ENCODE data around the gene TSPEAR. TPM values are rescaled to one million over a fixed set of nuclear protein-coding genes. Genes with fewer than 3 reads are reported as not detected.

TSPEAR gene
- total RNA-seq, 1 donor from 2014 or later, result not detected

DNA sequence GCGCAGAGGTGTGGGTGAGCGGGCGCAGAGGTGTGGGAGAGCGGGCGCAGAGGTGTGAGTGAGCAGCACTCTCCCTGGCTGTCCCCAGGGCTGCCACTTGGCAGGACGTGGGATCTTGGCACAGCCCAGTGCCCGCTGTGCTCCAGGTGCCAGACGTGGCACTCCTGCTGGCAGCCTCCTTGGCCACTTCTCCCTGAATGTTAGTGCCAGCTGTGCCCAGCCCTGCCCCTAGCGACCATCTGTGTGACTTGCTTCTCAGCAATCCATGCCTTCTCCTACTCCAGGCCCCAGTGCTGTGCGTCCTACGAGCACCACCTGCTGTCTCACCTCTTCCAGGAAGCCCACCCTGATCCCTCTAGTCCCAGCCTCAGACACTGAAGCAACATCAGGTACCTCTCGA is 201.8 kb downstream of the TSPEAR start:
- TF ChIP-seq, protein P1, sequence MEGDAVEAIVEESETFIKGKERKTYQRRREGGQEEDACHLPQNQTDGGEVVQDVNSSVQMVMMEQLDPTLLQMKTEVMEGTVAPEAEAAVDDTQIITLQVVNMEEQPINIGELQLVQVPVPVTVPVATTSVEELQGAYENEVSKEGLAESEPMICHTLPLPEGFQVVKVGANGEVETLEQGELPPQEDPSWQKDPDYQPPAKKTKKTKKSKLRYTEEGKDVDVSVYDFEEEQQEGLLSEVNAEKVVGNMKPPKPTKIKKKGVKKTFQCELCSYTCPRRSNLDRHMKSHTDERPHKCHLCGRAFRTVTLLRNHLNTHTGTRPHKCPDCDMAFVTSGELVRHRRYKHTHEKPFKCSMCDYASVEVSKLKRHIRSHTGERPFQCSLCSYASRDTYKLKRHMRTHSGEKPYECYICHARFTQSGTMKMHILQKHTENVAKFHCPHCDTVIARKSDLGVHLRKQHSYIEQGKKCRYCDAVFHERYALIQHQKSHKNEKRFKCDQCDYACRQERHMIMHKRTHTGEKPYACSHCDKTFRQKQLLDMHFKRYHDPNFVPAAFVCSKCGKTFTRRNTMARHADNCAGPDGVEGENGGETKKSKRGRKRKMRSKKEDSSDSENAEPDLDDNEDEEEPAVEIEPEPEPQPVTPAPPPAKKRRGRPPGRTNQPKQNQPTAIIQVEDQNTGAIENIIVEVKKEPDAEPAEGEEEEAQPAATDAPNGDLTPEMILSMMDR (conservative IDR thresholded peaks at IDR 0.05; ENCODE audit: low read depth, low read length), result peak; percentile 28
- no peak overlapping the region for H3K4me3 ChIP-seq (ENCODE audit: low read depth, low read length)
- DNase-seq (ENCODE audit: low read depth), result no peak

DNA sequence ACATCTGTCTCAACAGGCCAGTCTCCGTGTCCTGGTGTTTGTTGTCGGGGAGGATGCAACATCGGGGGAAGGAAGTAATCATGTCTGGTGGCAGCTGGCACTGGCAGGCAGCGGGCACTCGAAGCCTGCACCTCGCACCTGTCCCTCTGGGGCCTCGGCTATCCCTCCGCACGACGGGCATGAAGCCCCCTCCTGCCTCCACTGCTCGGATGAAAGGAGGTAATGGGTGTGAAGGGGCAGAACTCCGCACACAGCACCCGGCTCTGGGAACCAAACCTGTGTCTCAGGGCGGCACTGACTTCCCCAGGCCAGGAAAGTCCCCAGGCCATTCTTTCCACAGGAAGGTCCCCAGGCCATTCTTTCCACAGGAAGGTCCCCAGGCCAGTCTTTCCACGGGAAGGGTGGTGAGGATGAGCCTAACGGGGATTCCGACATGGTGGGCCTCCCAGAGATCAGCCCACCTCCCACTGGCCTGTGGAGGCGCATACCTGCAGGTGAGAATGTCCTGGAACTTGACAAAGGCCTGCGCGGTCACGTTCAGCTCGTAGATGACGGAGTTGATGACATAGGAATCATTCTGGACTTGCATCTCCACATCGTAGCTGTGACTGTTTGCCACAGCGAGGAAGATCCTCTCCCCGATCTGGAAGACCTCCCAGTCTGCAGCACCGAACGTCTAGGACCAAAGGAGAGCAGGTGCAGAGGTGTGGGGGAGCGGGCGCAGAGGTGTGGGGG is 202.5 kb downstream of the TSPEAR start:
- DNase-seq (ENCODE audit: low read depth), result no peak
- no peak overlapping the region for H3K4me3 ChIP-seq (ENCODE audit: low read depth, low read length)
- TF ChIP-seq, protein P1 (conservative IDR thresholded peaks at IDR 0.05; ENCODE audit: low read depth, low read length), result no peak

DNA sequence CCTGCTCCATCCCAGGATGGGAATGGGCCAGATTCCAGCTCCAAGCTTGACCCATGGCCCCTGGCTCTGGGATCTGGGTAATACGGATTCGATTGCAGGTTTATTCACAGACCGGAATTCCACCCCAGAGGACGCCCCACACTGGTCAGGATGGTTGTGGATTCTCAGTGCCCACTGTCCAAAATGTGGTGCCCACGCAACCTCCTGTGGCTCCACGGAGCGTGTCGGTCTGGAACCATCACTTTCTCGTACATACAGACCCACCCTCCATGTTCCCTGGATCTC is 203.0 kb downstream of the TSPEAR start:
- no peak overlapping the region for H3K4me3 ChIP-seq (ENCODE audit: low read depth, low read length)
- TF ChIP-seq, protein P1 (conservative IDR thresholded peaks at IDR 0.05; ENCODE audit: low read depth, low read length), result no peak
- no peak for DNase-seq (ENCODE audit: low read depth)

DNA sequence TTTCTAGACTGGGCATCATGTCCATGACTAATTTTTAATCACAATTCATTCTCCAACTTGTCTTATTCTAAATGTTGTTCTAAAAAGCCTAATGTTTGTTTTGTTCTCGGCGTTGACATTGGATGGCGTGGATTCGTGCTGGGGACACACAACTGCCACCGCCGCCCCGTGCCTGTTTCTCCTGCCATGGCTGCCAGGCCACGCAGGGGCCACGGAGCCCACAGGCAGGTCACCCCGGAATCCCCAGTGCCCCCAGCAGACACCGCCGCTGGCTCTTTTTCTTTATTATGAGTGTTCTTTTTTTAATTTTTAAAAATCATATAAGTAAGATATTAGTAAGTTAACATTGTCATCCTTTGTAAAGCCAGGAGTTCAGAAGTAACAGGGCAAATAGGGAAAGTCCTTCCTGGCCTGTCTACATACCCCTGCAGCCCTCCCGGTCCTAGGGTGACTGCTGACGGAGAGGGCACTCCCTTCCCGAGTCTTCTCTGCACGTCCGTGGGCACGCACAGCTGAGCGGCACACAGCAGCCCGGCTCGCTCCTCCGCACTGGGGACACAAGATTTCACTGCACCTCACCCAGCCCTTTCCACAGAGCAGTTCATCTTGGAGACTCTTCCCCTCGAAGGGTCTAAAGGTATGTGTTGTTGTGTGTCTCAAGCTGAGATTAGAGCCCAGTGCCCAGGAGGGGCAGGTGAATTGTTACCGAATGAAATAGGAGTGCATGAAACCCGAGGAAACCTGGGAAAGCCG is 203.5 kb downstream of the TSPEAR start:
- no peak overlapping the region for H3K4me3 ChIP-seq (ENCODE audit: low read depth, low read length)
- TF ChIP-seq, protein P1 (conservative IDR thresholded peaks at IDR 0.05; ENCODE audit: low read depth, low read length), result no peak
- no peak for DNase-seq (ENCODE audit: low read depth)

DNA sequence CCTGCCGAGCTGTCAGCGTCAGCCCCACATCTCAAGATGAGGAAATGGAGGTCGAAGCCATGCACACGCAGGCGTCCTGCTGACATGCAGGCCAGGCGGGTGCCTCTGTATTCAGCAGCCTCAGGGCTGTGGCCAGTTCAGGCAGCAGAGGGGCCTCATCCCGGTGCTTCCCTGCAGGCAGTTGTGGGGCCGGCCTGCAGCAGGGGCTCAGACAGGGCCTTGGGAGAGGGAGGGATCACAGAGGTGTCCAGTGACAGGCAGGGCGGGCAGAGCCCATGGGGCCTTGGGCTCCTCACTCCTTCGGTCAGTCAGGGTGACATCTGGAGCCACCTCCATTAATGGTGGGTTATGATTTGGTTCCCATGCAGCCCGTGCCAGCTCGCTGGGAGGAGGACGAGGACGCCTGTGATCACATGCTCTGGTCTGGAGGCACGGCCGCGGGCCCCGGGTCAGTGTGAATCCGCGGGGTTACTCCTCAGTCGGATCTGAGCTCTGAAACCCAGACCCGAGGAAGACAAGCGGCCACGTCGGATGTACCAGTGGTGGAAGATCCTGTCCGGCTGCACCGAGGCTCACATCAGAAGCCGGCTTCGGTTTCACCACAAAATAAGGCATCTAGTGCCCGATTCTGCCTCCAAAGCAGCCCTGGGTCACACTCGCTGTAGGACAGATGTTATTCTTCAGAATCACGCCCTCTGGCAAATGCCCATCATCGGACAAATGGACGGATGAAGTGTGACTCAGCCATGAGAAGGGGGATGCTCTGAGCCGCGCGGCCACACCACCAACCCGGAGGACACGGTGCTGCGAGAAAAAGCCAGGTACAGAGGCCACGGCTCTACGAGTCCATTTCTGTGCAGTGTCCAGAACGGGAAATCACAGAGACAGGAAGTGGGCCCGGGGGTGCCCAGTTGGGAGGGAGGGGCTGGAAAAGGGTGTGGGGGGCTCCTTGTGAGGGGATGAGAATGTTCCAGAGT is 204.8 kb downstream of the TSPEAR start:
- TF ChIP-seq, protein P1 (conservative IDR thresholded peaks at IDR 0.05; ENCODE audit: low read depth, low read length), result no peak
- H3K4me3 ChIP-seq (ENCODE audit: low read depth, low read length), result no peak overlapping the region
- DNase-seq (ENCODE audit: low read depth), result no peak

DNA sequence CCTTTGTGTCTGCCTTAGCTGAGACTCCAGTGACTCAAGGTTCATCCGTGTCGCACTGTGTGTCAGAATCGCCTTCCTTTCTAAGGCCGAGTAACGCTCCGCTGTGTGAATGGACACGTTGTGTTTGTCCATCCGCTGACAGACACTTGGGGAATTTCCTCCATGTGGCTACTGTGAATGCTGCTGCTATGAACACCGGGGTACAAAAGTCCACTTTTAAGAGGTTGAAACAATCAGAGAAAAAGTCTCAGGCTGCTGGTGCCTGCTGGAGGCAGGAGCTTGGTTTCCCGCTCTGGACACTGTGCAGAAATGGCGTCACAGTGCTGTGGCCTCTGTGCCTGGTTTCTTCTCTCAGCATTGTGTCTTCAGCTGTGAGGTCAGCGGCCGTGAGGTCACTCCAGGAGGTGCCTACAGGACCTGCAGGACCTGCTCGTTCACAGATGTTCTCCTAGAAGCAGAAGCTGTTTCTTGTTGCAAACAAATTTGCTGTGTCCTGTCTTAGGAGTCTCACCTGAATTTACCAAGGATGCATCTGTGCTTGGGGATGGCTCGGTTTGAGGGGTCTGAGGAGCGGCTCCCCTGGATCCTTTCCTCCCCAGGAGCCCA is 205.6 kb downstream of the TSPEAR start:
- no peak overlapping the region for H3K4me3 ChIP-seq (ENCODE audit: low read depth, low read length)
- peak; percentile 1 for DNase-seq (ENCODE audit: low read depth)
- TF ChIP-seq, protein P1 (conservative IDR thresholded peaks at IDR 0.05; ENCODE audit: low read depth, low read length), result no peak

Measured in epithelial cell of proximal tubule (primary cell).